Renal cortex interstitium (tissue), 11 donors: ENCODE results near the gene EYA2. TPM values are rescaled to one million over a fixed set of nuclear protein-coding genes. Genes with fewer than 3 reads are reported as not detected.

Experiments used
- DNase-seq, 11 donors: peaks; one replicate each; pipeline ENCODE4 v3.0.0-alpha.2; 2013; ENCODE audit warnings: low read depth in 9 of 11, low spot score in 4 of 11; ENCODE audit errors: extremely low read depth in 1 of 11
- polyA plus RNA-seq, 3 donors: library from polyadenylated mRNA; unstranded; fragments of 120-200 nt; gene quantifications; one replicate each; pipeline ENCODE4 v1.2.1, GENCODE V29; 2013; ENCODE audit not compliant: insufficient read length in 3 of 3

Gene EYA2
- polyA plus RNA-seq, 3 donors: 0.40 to 0.95 (median 0.56) TPM

GRCh38 chr20:47108994-47109393 is 214.4 kb downstream of the EYA2 start:
- DNase-seq: no peak

GRCh38 chr20:47110819-47111218 is 216.2 kb downstream of the EYA2 start:
- DNase-seq: no peak

- no peak for DNase-seq
Measured at GRCh38 chr20:47111576-47111975, 216.9 kb downstream of the EYA2 start.

GRCh38 chr20:47113362-47114109 is 218.9 kb downstream of the EYA2 start:
- DNase-seq: no peak

- no peak for DNase-seq
Measured at GRCh38 chr20:47115694-47116093, 221.1 kb downstream of the EYA2 start.

GRCh38 chr20:47117371-47117770 is 222.7 kb downstream of the EYA2 start:
- DNase-seq: no peak

GRCh38 chr20:47117773-47118172 is 223.1 kb downstream of the EYA2 start:
- DNase-seq: no peak

DNA sequence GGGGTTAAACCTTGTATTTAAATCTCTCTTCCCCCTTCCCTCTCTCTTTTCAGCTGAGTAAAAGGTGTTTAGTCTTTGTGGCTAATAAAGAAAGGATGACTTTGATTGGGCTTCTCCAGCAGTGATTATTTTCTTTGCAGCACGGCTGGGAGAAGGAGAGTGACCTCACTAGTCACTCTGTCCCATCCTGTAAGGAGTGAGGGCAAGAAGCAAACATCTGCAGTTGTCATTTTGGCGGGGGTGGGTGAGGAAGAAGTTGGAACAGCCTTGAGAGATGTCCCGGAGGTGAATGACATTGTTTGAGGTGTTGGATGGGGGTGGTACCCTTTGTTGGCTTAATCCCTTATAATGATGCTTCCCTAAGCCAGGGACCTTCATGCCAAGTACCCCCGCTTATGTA is 223.6 kb downstream of the EYA2 start:
- no peak for DNase-seq

DNA sequence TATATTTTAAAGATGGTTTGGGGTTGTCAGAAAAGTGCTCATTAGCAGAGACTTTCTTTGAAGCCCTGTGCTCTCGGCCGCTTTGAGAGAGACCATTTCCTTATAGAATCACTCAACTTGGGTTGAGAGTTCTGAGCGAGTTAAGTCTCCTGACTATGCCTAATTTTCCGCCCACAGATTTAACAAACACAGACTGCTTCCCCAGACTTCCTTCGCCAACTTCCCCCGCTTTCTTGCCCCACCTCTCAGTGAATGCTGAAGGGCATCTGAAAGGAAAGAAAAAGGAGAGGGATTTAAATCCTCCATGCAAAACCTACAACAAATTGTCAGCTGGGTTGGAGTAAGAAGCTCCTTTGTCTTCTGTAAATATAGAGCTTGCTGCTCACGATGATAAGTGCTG is 224.0 kb downstream of the EYA2 start:
- no peak for DNase-seq

GRCh38 chr20:47120346-47120936 is 225.8 kb downstream of the EYA2 start:
- no peak for DNase-seq

DNA sequence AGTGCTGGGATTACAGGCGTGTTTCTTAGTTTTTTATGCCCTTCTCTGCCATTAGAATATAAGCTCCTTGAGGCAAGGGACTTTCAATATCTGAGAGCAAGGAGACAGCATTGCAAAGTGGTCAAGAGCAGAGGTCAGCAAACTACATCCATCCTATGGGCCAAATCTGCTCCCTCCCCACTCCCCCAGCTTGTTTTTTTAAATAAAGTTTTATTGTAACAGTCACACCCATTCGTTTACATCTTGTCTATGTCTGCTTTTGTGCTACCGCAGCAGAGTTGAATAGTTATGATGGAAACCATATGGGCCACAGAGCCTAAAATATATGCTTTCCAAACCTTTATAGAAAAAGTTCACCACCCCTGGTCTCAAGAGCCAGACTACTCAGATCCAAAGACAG is 227.9 kb downstream of the EYA2 start:
- DNase-seq: no peak

DNA sequence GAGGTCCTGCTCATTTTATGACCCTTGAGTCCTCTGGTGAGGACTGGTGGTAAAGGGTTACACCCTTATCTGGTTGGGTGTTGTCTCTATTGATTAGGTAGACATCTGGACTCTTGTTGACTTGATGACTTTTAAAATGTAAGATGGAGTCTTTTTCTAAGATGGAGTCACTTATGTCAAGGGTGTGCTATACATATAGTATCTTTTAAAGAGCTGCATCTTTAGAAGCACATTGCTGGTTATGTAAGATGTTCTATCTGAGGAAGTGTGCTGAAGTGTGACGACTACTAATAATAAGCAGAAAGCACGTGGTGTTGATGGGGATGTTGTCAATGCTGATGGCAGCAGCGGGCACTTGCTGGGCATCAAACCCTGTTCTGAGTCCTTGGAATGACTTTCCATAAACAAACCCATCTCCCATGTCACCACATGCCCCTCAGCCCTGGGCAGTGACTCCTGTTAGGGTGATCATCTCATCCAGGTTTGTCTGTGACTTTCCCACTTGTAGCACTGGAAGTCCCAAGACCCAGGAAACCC is 229.6 kb downstream of the EYA2 start:
- no peak for DNase-seq

DNA sequence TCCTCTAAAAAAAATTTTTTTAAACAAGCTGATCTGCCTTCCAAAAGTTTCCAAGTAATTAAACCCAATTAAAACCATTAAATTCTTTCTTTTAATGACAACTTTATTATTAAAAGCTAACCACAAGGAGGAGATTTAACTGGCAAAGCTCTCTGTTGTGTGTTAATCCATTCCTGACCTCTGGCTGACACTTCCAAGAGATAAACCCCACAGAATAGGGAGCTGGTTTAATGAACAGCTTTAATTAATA is 230.8 kb downstream of the EYA2 start:
- no peak for DNase-seq

DNA sequence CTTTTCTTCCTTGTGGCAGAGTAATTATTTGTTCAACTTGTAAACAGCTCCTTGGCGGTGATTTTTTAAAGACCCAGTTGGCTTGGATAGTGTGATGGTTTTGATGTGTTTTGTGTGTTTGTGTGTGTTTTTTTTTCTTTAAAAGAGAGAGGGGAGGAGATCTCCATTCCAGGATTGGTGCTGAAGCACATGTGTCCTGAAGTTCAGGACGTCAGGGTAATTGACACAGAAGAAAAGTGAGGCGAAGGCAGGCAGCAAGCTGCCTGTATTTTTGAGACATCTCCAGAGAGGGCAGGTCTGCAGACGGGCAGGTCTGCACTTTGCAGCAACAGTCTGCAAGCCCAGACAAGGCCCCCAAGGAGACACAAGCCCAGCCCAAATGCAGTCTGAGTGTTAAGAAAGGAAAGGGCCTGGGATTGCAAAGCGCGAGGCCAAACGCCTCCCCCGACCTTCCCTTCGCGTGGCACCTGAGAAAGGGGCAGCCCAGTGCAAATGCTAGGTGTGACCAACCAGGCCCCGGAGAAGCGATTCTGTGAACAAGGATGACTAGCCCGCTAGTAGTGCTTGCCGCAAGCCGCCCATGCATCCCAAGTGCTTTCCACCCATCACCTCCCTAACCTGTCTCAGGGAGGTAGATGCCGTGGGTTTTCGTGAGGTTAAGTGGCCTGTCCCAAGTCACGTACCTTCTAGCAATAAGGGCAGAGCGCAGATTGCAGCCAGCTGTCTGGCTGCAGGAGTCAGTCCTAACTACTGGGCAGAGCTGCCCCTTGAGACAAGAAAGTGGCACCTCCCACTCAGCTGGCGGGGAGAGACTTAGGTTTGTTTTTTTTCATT is 231.3 kb downstream of the EYA2 start:
- no peak for DNase-seq

GRCh38 chr20:47126709-47127108 is 232.1 kb downstream of the EYA2 start:
- DNase-seq: no peak

DNA sequence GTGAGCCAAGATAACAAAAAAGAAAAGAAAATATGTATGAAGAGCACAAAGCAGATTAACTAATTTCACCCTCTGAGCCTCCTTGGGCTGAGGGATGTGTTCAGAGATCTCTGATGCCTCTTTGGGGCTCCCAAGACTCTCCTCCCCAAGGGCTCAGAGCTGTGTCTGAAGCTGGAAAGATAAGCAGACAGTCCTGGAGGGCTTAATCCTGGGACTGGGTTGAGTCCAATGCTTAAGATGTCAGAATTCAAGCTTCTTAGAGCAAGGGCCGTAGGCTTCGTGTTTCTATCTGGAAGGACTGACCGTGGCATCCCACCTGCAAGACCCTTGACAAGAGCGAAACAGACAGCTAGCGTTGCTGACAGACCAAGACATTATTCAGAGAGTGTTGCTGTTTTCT is 232.9 kb downstream of the EYA2 start:
- DNase-seq: no peak

DNA sequence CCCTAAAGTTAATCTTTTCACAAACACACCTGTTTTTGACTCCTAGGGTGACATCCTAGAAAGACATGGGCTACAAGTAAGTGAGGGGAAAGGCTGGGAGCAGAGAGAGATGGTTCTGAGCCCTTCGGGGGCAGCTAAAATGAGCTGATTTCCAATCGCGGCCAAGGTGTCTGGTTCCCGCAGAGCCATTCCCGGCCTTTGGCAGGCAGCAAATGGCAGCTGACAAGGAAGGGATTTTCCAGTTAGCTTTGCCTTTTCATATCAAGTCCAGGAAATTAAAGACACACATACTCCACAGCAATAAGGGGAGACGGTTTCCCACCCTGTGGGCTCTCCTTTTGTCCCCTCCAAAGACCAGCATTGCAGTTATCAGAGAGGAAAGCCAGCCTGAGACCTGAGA is 233.4 kb downstream of the EYA2 start:
- DNase-seq: no peak

- no peak for DNase-seq
Measured at GRCh38 chr20:47129306-47129705, 234.7 kb downstream of the EYA2 start.

GRCh38 chr20:47133809-47134456 is 239.3 kb downstream of the EYA2 start:
- no peak for DNase-seq

DNA sequence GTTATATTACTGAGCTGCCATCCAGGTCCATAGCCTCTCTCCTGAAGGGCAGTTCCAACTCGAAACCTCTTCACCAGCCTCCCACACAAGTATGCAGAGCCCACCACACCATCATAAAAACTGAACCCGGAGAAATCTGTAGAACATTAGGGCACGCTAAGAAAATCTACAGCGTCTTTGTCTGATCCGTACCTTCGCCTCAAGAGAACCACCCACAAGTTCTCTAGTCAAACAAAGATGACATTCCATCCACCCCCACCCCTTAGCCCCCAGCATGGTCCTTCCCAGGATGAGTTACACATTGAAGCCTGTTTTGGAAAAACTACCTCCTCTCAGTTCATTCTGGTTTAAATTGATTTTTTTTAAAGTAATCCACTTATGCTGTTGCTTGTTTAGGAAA is 242.1 kb downstream of the EYA2 start:
- no peak for DNase-seq
